Stimulated activated CD8-positive, alpha-beta memory T cell treated with anti-CD3 and anti-CD28 coated beads, Interleukin-7, amount 100 ng/mL, for 24 hours (primary cell): Measurements from ENCODE around the gene LSR.
A peak's percentile ranks its signal among the peaks of the same experiment; 100 is the strongest.

ENCODE experiments used
- DNase-seq: peaks from one replicate; pipeline ENCODE4 v3.0.0-alpha.2; 2020; ENCODE audit warnings: low read depth

LSR gene, protein sequence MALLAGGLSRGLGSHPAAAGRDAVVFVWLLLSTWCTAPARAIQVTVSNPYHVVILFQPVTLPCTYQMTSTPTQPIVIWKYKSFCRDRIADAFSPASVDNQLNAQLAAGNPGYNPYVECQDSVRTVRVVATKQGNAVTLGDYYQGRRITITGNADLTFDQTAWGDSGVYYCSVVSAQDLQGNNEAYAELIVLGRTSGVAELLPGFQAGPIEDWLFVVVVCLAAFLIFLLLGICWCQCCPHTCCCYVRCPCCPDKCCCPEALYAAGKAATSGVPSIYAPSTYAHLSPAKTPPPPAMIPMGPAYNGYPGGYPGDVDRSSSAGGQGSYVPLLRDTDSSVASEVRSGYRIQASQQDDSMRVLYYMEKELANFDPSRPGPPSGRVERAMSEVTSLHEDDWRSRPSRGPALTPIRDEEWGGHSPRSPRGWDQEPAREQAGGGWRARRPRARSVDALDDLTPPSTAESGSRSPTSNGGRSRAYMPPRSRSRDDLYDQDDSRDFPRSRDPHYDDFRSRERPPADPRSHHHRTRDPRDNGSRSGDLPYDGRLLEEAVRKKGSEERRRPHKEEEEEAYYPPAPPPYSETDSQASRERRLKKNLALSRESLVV

DNA sequence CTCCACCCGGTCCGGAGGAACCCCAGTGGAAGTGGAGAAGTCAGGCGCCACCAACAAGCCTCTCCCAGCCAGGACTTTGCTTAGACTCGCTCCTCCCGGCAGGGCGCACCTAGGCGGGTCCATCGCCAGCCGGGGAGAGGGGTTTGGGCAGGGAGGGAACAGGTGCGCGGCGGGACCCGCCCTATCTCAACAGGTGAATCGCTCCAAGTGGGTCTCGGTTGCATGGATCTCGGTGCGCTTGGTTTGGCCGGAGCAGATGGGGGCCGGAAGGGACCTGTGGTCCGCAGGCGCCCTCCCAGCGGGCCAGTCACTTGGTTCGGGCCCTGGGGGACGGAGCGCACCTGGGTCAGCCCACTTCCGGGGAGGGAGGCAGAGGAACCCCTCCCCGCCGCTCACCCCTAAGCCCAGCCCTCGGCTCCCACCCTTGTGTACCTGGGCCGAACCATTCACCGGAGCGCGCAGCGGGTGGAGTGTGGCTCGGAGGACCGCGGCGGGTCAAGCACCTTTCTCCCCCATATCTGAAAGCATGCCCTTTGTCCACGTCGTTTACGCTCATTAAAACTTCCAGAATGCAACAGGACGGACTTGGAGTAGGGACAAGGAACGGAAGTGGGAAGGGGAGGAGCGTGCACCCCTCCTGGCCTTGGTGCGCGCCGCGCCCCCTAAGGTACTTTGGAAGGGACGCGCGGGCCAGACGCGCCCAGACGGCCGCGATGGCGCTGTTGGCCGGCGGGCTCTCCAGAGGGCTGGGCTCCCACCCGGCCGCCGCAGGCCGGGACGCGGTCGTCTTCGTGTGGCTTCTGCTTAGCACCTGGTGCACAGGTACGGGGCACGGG, at the start of gene LSR:
Gene LSR (plus strand): TSS at position 693 of the 836 bp plus-strand sequence. CDS start 21 bp downstream, at position 714.
- peak; percentile 38 for DNase-seq

DNA sequence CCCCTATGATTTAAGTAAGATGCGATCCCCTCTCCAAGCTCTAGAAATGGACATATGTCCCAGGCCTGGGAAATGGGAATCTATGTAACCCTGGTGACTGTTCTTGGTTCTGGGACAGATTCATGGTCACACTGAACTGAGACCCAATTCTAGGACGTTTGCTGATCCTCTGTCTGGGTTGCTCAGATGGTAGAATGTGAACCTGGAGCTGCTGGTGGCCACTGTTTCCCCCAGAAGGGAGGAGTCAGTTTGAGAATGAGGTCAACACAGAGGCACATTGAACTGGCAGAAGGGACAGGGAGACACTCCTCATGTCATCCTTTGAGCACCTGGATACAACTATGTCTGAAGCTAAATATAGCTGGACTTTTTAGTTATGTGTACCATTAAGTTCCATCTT, 49.3 kb upstream of the LSR start:
- DNase-seq, result no peak

DNA sequence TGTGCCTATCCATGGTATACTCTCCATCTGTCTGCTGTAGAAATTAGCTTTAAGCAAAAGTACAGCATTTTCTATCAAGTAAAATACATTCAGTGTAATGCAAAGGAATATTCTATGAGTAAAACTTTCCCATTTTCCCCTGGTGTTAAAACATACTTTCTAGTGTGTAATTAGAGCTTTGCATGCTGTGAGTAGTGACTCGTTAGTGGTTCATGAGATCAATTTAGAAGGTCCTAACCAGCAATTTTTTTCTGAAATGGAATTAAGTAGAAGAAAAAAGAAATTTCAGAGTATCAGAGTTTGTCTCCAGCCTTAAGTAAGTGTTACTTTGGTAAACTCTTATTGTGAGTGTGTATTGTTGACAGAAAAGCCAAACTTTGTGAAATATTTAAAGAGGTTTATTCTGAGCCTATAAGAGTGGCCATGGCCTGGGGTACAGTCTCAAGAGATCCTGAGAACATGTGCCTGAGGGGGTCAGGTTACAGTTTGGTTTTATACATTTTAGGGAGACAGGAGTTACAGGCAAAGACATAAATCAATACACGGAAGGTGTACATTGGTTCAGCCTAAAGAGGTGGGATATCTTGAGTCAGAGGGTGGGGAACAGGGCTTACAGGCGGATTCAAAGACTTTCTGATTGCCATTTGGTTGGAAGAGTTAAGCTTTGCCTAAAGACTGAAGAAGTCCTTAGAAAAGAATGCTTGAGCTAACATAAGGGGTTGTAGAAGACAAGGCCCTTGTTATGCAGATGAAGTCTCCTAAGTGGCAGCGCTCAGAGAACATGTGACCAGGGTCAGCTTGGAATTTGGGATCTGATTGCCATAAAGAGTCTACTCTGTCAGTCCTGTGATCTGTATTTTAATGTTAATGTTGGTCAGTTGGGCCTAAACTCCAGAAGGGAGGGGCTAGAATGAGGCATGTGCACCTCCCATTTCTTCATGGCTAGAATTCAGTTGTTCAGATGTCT, 45.8 kb upstream of the LSR start:
- DNase-seq, result no peak

DNA sequence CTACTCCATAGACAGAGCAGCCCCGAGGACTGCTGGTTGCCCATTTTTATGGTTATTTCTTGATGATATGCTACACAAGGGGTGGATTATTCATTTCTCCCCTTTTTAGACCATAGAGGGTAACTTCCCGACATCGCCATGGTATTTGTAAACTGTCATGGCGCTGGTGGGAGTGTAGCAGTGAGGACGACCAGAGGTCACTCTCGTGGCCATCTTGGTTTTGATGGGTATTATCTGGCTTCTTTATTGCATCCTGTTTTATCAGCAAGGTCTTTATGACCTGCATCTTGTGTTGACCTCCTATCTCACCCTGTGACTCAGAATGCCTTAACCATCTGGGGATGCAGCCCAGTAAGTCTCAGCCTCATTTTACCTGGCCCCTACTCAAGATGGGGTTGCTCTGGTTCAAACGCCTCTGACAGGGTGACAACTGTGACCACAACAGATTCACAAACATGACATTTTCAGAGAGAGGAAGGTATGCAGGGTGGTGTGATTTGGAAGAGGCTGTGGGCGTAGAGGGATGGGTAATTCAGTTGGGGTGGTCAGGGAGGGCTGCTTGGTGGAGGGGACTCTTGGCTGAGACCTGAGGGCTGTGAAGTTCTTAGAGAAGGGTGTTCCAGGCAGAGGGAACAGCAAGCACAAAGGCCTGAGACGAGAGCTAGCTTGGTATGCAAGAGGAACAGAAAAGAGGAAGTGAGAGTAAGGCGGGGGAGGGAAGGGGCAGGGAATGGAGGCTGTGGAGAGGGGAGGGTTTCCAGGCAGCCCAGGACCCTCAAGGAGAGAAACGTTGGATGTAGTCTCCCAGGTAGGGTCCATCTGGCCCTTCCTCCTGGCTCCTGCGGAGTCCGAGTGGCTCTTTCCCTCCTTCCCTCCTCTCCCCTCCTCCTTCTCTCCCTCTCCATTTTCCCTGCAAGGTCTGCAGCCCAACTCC, 43.7 kb upstream of the LSR start:
- no peak for DNase-seq

DNA sequence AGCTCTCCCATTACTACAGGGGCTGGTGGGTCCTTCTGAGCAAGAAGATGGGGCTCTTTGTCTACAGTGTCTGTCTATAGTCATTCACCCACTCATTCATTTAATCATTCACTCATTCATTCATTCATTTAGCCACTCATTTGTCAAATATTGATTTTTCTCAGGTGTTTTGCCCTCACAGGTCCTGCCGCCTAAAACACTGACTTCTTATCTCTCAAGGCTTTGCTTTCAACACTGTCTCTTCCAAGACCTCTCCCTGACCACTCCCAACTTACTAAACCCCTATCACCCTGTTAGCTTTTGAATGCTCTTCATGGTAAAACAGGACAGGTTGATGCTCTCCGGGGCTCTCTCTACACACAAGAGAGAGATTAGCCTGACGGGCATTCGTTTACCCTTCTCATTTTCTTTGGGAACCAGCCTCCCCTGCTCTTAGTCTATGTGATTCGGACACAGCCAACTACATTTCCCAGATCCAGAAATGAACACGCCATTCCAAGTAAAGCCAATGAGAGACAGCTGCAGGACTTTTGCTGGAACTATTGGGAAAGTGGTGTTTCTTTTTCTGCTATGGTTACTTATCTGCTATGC, 43.0 kb upstream of the LSR start:
- no peak for DNase-seq

DNA sequence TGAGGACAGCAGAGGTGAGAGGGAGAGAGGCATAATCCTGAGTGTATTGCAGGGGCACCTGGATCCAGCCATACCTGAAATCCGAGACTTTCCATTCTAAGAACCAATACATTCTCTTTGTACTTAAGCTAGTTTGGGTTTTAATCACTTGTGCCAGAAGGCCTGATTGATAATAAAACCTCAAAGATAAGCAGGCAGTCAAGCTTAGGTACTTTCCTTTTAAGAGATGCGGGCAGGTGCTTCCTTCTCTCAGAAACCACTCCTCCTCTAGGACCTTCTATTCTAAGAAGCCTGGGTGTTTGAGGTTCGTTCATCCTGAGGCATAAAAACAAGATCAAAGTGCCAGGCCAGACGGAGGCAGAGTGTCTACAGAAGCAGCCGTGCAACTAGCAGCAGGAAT, 42.4 kb upstream of the LSR start:
- no peak for DNase-seq

DNA sequence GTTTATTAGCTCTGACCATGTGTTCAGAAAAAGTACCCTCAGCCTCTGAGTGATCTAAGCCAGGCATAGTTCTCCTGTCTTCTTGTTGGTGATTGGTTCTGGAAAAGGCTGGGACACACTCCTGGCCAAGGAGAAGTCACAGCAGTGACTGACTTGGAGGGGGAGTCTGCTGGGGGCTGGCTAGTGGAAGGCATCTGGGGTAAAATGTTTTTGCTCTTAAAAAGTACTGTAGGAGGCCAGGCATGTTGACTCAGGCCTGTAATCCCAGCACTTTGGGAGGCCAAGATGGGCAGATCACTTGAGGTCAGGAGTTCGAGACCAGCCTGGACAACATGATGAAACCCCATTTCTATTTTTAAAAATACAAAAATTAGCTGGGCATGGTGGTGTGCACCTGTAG, 41.9 kb upstream of the LSR start:
- no peak for DNase-seq

DNA sequence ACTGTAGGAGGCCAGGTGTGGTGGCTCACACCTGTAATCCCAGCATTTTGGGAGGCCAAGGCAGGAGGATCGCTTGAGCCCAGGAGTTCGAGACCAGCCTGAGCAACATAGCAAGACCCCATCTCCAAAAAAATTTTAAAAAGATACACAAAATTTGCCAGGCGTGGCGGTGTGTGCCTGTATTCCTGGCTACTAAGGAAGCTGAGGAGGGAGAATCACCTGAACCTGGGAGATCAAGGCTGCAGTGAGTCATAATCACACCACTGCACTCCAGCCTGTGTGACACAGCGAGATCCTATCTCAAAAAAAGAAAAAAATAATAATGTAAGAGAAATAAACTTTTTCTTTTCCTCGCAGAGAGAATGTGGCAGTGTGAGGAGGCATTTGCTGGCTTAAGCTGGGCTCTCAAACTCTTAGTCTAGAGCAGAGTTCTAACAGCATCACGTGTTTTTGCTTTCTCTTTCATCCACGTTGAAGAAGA, 41.4 kb upstream of the LSR start:
- DNase-seq, result no peak

DNA sequence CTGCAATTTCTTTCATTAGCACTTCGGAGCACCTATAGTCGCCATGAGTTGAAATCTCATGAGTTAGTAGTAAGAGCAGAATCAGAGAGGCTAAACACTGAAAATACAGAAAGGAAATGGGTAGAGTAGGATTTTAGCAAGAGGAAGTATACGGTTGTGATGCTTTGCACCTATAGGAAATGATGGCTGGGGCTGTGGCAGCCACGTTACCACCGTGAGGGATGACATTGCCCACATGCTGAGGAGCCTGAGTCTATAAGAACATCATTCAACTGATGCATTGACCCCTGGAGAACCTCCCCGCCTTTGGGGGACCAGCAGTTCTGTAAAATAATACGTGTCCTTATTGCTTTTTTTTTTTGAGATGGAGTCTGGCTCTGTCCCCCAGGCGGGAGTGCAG, 40.7 kb upstream of the LSR start:
- DNase-seq, result no peak

DNA sequence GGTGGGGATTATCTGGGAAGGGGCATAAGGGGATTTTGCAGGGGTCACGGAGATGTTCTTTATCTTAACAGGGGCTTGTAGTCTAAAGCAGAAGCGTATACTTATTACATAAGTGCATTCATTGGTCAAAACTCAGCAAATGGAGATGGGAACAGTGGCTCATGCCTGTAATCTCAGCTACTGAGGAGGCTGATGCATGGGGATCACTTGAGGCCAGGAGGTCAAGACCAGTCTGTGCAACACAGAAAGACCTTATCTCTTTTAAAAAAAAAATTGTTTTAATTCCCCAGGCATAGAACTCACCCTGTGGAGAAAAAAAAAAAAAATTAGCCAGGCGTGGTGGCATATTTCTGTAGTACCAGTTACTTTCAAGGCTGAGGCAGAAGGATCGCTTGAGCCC, 39.2 kb upstream of the LSR start:
- no peak for DNase-seq

DNA sequence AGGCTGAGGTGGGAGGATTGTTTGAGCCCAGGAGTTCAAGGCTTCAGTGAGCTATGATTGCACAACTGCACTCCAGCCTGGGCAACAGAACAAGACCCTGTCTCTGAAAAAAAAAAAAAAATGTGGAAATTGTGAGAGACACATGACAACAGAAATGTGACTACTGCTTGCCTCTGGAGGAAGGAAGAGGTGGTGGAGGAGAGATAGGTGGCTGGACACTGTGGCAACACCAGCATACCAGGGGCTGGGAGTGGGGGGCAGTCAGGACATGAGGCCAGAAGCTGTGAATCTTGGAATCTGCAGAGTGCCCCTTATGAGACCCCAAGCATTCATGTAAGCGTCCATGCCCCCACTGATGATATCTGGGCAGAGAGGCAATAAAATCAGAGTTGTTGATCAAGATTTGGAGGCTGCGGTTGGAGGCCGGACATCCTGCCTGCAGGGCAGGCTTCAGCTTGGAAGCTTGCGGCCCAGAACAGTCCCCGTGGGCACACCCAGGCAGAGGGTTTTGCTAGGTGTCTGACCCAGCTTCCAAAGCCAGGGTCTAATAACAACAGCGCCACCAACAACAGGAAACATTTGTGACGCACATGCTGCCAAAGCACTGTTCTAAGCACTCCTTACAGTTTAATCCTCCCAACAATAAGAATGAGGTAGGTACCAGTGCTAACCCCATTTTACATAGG, 37.1 kb upstream of the LSR start:
- peak; percentile 34 for DNase-seq

DNA sequence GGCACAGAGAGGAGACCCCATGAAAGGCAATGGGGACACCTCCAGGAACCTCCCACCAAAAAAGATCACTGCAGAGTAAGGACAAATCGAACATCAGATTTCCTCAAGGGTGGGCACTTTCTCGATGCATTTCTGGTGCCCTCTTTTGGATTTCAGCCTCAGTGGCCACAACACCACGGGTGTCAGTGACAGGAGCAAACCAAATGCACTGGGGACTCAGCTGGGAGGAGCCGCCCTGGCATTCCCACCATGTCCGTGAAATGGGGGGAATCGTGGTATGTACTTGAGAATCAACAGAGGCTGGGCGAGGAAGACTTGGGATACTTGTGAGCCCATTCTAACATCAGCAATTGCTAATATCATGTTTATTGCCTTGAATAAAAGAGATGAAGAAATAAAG, 36.6 kb upstream of the LSR start:
- no peak for DNase-seq

DNA sequence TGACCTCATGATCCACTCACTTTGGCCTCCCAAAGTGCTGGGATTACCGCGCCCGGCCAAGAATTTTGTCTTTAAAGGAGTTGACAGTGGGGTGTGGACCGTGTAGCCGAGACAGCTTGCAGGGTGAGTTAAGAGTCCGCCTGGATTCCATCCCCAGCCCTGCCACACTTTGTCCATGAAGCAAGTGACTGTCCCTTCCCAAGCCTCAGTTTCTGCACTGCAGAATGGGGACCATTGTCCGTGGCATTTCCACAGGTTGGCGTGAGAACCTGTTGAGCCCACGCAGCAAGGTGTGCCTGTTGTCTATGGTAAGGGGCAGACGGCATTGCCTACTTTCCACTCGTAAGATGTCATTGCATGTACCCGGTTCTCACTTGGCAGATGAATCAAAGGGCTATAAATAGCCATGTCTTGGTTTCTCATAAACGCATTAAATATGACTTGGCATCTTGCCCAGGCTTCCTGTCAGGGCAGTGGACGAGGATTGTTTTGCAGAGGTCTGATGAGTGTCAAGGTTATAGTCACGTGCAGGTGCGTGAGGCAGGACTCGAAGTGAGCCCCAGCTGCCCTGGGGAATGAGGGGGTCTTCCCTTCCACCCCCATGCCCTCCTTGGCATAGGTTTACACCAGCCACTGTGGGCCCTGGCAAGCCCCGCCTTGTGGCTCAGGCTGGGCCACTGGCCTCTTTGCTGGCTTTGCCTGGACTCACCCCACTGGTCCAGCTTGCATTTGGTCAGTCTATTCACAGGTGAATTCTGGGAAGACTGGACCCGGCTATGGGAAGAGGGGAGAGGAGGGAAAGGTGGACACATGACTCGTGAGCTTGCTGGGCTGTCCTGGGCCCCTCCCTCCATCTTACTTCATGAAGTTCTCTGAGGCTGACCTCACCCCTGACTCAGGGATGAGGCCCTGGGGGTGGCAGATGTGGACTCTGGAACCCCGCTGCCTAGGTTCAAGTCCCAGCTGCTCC, 34.9 kb upstream of the LSR start:
- DNase-seq, result no peak

DNA sequence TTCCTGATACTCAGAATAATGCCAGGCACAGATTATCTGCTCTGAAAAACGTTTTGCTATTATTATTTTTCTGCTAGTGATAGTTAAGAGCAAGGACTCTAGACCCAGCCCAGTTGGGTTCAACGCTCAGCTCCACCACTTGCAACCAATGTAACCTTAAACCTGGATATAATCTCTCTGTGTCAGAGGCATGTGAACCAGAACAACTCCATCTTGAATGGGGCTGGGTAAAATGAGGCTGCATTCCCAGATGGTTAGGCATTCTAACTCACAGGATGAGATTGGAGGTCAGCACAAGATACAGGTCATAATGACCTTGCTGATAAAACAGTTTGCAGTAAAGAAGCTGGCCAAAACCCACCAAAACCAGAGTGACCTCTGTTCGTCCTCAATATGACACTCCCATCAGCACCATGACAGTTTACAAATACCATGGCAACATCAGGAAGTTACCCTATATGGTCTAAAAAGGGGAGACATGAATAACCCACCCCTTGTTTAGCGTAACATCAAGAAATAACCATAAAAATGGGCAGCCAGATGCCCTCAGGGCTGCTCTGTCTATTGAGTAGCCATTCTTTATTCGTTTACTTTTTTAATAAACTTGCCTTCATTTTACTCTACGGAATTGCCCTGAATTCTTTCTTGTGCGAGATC, 33.9 kb upstream of the LSR start:
- DNase-seq, result no peak

DNA sequence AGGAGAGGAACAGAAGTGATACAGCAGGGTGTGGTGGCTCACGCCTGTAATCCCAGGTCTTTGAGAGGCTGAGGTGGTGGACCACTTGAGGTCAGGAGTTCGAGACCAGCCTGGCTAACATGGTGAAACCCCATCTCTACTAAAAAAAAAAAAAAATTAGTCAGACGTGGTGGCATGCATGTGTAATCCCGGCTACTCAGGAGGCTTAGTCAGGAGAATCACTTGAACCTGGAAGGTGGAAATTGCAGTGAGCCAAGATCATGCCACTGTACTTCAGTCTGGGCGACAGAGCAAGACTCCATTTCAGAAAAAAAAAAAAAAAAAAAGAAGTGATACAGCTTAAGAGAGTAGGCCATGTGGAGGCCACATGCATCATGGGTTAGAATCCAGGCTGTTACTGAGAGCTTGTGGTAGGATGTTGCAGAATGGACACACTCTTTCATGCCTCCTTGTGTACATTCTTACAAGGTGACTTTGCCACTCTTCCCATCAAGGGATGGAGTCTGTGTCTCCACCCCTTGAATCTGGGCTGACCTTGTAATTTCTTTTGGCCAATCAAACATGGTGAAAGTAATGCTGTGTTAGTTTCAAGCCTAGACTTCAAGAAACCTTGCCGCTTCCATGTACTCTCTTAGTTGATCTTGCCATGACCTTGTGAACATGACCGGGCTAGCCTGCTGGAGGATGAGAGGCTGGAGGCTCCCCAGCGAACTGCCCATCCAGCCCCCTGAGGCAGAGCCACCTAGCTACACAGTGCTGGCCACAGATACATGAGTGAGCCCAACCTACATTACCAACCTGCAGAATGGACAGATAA, 32.6 kb upstream of the LSR start:
- DNase-seq, result no peak

DNA sequence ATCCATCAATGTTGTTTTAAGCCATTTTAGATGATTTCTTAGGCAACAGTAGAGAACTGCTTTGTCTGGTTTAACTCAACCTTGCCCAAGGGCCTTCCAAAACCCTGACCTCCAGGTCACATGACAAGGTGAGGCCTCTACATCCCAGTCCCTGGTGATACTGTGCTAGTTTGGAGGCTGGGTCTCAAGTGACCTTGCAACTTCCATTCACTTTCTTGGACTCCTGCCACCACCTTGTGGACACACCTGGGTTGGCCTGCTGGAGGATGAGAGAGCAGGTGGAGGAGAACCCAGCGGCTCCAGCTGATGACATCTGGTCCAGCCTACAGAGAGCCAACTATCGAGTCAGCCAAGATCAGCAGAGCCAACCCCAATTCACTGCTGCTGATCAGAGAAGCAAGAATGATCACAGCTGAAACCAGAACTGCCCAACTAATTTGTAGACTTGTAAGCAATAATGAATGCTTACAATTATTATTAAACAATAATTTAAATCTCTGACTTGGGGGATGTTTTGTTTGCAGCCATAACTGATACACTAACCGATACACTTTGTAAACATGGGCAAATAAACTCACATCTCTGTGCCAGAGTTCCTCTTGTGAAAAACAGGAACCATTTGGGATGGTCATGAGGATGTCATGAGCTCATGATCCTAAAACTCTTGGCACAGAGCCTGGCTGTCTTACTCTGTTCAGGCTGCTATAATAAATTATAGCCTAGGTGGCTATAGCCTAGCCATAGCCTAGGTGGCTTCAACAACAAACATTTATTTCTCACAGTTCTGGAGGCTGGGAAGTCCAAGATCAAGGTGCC, 31.8 kb upstream of the LSR start:
- no peak for DNase-seq
